PC-3 (cell line): ENCODE results near the gene ARHGAP8.

Source experiments
- EZH2 ChIP-seq: fragments of 300-600 bp; sonication (generic); IDR thresholded peaks from one replicate; pipeline ENCODE4 v1.6.1; 2017; ENCODE audit warnings: antibody characterized with exemption, mild to moderate bottlenecking, low read length; ENCODE audit not compliant: unreplicated experiment
- EZH2phosphoT487 ChIP-seq: fragments of 300-600 bp; sonication (generic); IDR thresholded peaks from 2 replicates; pipeline ENCODE4 v1.6.1; 2018; ENCODE audit warnings: mild to moderate bottlenecking, antibody characterized with exemption, low read length, borderline replicate concordance
- TF ChIP-seq, protein P1 (sequence below): fragments of 300-600 bp; sonication (generic); conservative IDR thresholded peaks from 2 replicates; pipeline ENCODE4 v1.5.1; 2017; ENCODE audit warnings: antibody characterized with exemption, low read depth, mild to moderate bottlenecking, low read length

DNA sequence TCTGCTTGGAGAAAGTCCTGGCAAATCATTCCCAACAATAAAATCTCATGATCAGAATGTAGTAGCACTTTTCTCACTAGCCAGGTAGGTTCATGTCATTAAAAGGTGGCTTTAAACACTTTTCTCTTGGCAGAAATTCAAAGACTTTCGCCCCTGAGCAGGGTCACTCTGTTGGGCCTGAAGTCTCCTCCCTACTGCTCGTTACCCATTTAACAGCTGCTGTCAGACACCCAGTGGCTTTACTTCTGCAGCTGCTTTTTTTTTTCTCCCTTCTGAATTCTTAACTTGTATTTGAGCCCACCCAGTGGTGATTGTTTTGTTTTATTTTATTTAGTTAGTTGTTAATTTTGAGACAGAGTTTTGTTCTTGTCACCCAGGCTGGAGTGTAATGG lies 25.0 kb downstream of the ARHGAP8 start:
- TF ChIP-seq EZH2 (no peak), EZH2phosphoT487 (no peak)
- TF ChIP-seq, protein P1, sequence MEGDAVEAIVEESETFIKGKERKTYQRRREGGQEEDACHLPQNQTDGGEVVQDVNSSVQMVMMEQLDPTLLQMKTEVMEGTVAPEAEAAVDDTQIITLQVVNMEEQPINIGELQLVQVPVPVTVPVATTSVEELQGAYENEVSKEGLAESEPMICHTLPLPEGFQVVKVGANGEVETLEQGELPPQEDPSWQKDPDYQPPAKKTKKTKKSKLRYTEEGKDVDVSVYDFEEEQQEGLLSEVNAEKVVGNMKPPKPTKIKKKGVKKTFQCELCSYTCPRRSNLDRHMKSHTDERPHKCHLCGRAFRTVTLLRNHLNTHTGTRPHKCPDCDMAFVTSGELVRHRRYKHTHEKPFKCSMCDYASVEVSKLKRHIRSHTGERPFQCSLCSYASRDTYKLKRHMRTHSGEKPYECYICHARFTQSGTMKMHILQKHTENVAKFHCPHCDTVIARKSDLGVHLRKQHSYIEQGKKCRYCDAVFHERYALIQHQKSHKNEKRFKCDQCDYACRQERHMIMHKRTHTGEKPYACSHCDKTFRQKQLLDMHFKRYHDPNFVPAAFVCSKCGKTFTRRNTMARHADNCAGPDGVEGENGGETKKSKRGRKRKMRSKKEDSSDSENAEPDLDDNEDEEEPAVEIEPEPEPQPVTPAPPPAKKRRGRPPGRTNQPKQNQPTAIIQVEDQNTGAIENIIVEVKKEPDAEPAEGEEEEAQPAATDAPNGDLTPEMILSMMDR: no peak
